ENCODE results near the gene MOB2.

Gene MOB2

GRCh38 chr11:1502954-1503707 lies 16.6 kb upstream of the MOB2 start:
- no peak for DNase-seq

GRCh38 chr11:1502168-1502953 lies 15.8 kb upstream of the MOB2 start:
- no peak for DNase-seq

- no peak for DNase-seq
Measured at GRCh38 chr11:1501421-1502167, 15.0 kb upstream of the MOB2 start.

GRCh38 chr11:1500466-1501420 lies 14.2 kb upstream of the MOB2 start:
- DNase-seq: no peak

- DNase-seq: no peak
Measured at GRCh38 chr11:1499899-1500298, 13.3 kb upstream of the MOB2 start.

- DNase-seq: no peak
Measured at GRCh38 chr11:1499261-1499890, 12.8 kb upstream of the MOB2 start.

- DNase-seq: no peak
Measured at GRCh38 chr11:1498262-1498661, 11.7 kb upstream of the MOB2 start.

GRCh38 chr11:1497600-1497999 lies 11.0 kb upstream of the MOB2 start:
- DNase-seq: no peak

- no peak for DNase-seq
Measured at GRCh38 chr11:1496761-1497095, 10.1 kb upstream of the MOB2 start.

GRCh38 chr11:1496091-1496760 lies 9.6 kb upstream of the MOB2 start:
- no peak for DNase-seq

- DNase-seq: no peak
Measured at GRCh38 chr11:1494650-1495049, 8.1 kb upstream of the MOB2 start.

GRCh38 chr11:1493650-1494244 lies 7.2 kb upstream of the MOB2 start:
- DNase-seq: no peak

- DNase-seq: no peak
Measured at GRCh38 chr11:1491379-1491778, 4.8 kb upstream of the MOB2 start.

- DNase-seq: no peak
Measured at GRCh38 chr11:1490651-1491050, 4.1 kb upstream of the MOB2 start.

GRCh38 chr11:1488575-1489180 lies 2.1 kb upstream of the MOB2 start:
- DNase-seq: no peak

- DNase-seq: no peak
Measured at GRCh38 chr11:1487851-1488574, 1.4 kb upstream of the MOB2 start.

GRCh38 chr11:1487091-1487850 lies 692 bp upstream of the MOB2 start:
- no peak for DNase-seq

GRCh38 chr11:1485504-1485885 lies 1.1 kb downstream of the MOB2 start:
- no peak for DNase-seq

Measured in CD4-positive, alpha-beta T cell treated with Interleukin-4 for 4 hours (primary cell).